ENCODE measurements around the gene EFEMP2.
A peak's percentile ranks its signal among the peaks of the same experiment; 100 is the strongest.

Gene EFEMP2

DNA sequence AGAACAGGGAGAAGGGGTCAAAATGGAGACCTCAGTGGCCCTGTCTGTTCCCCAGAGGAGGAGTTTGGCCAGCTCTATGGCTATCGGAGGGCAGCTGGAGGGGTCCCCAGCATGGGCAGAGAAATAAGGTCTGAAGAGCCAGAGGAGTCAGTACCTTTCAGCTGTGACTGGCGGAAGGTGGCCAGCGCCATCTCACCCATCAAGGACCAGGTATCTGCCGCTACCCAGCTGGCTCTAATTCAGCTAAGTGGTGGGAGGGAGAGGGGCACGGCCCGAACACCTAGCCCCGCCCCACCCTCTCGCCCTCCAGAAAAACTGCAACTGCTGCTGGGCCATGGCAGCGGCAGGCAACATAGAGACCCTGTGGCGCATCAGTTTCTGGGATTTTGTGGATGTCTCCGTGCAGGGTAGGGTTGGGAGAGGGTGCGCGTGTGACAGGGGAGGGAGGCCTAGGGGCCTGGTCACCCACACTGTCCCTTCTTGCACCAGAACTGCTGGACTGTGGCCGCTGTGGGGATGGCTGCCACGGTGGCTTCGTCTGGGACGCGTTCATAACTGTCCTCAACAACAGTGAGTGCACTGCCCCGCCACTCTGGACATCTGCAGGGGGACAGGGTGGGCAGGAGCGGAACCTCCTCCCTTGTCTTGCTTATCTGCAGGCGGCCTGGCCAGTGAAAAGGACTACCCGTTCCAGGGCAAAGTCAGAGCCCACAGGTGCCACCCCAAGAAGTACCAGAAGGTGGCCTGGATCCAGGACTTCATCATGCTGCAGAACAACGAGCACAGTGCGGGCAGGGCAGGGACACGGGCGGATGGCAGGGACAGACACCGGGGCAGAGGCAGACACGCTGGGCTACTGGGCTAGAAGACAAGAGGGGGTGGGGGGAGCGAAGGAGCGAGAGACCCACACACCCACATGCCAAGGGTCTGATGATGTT lies 9.8 kb upstream of the EFEMP2 start:
- TF ChIP-seq, protein P1, sequence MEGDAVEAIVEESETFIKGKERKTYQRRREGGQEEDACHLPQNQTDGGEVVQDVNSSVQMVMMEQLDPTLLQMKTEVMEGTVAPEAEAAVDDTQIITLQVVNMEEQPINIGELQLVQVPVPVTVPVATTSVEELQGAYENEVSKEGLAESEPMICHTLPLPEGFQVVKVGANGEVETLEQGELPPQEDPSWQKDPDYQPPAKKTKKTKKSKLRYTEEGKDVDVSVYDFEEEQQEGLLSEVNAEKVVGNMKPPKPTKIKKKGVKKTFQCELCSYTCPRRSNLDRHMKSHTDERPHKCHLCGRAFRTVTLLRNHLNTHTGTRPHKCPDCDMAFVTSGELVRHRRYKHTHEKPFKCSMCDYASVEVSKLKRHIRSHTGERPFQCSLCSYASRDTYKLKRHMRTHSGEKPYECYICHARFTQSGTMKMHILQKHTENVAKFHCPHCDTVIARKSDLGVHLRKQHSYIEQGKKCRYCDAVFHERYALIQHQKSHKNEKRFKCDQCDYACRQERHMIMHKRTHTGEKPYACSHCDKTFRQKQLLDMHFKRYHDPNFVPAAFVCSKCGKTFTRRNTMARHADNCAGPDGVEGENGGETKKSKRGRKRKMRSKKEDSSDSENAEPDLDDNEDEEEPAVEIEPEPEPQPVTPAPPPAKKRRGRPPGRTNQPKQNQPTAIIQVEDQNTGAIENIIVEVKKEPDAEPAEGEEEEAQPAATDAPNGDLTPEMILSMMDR (conservative IDR thresholded peaks at IDR 0.05): no peak
- no peak overlapping the region for H3K27ac ChIP-seq

DNA sequence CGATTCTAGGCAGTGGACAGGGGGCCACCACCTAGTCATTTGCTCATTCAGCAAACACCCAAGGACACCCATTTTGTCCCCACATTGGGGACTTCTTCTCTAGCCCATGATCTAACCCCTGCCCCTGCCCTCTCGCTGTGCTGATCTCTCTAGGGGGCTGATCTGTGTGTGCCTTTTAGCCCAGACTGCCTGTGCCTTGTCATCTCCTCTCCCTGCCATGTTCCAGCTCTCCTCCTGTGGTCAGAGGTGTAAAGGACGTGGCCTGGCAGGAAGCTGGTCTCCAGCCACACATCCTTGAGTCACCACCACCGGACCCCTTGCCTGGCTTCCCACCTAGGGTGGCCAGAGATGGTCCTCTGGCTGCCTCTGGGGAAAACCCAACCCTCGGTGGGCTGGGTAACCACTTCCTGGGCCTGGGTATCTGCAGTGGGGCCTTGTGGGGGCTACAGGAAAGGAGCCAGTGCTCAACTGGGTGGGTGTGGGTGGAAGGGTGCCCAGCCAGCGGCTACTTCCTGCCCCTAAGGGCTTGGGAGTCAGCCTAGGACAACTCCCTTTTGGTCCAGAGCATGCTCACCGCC lies 8.3 kb upstream of the EFEMP2 start:
- TF ChIP-seq, protein P1 (conservative IDR thresholded peaks at IDR 0.05): no peak
- H3K27ac ChIP-seq: no peak overlapping the region

DNA sequence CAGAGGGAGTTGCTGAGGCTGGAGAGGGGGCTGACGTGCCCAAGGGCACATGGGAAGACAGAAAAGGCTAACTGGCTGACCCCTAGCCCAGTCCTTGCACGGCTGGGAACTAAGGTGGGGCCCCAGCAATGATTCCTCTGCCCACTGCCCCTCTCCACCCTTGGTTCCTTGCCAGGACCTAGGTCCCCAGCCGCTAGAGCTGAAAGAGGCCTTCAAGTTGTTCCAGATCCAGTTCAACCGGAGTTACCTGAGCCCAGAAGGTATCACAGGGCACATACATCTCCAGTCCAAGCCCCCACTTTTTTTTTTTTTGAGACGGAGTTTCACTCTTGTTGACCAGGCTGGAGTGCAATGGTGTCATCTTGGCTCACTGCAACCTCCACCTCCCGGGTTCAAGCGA lies 7.4 kb upstream of the EFEMP2 start:
- H3K27ac ChIP-seq: no peak overlapping the region
- TF ChIP-seq, protein P1 (conservative IDR thresholded peaks at IDR 0.05): no peak

DNA sequence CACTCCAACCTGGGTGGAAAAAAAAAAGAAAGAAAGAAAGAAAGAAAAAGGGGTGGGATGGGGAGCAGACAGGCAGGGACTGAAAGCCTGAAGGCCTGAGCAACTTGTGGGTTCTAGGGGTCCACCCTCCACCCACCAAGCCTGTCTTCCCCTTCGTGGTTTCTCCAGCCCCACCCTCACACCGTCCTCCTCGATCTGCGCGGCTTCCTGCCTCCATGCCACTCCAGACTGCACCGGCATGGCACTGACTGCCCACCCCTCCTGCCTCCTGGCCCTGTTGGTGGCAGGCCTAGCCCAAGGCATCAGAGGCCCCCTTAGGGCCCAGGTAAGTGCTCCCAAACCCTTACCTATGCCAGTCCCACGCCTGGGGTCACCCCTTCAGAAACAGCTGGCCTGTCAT lies 7.0 kb upstream of the EFEMP2 start, which contains the start of gene CTSW:
TSS of gene CTSW (plus strand) at position 221 of the 400 bp plus-strand sequence. CDS start at position 239, 18 bp downstream.
- H3K27ac ChIP-seq: no peak within 1 kb of the TSS
- TF ChIP-seq, protein P1 (conservative IDR thresholded peaks at IDR 0.05): no peak

DNA sequence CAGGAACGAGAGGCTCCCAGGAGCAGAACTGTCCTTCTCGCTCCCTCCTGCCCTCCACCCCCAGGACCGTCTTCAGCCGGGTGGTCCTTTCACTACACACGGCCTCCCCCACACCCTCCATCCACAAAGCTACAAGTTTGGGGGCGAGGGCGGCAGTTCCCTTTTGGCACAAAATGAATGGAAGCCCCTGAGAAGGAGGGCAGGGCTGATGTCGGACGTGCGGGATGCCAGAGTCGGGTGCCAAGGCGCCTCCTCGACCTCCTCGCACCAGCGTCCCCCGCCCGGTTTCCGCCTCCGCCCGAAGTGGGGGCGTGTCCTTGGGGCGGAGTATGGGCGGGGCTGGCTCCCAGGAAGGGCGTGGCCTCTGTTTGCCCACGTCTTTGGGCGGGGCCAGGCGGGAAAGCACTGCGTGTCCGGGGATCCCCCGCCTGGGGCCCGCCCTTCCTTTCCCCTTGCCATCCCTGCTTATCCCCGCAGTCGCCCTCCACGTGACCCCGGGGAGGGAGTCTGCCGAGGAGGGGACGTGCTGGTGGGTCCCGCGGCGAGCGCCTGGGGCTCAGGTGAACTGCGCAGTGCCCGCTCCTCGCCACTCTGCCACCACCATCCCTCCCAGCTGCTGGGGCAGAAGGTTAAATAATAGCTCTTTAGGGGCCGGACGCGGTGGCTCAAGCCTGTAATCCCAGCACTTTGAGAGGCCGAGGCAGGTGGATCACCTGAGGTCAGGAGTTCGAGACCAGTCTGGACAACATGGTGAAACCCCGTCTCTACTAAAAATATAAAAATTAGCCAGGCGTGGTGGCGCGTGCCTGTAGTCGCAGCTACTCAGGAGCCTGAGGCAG lies 937 bp upstream of the EFEMP2 start:
- H3K27ac ChIP-seq: peak overlapping the region; percentile 72
- TF ChIP-seq, protein P1 (conservative IDR thresholded peaks at IDR 0.05): no peak

DNA sequence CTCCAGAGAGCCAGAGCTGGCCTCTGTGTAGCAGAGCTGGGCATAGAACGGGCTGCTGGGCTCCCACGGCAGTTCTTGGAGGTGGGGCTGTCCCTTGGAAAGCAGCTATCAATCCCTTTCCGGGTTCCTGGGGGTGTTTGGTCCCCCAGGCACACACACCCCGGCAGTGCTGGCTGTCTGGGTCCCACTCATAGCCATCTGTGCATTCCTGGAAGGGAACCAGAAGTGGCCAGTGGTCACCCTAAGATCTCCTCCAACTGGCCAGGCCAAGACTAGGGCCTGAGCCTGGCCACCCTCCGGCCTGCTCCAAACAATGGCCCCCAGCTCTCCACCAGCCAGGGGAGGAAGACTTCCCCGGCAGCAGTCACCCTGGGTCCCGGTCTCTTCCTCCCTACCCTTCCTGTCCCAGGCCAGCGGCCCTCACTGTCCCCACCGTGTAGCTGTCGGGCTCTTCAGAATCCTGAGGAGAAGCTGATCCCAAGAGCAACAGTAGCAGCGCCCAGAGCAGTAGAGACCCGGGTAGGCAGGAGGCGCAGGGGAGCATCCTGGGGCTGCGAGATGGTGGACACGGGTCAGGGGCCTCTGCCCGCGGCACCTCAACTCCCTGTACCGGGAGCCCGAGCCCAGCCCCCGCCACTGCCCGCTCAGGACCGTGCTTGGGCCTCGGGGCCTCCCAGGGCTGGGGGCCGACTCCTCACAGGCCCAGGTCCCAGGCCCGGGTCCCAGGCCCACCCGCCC lies 620 bp downstream of the EFEMP2 start:
- TF ChIP-seq, protein P1 (conservative IDR thresholded peaks at IDR 0.05): no peak
- peak overlapping the region; percentile 4; the same call in 1 of the 2 replicates for H3K27ac ChIP-seq
